Chondrocyte (in vitro differentiated cells): ENCODE results near the gene CITED2. TPM values are rescaled to one million over a fixed set of nuclear protein-coding genes. Genes with fewer than 3 reads are reported as not detected.
A peak's percentile ranks its signal among the peaks of the same experiment; 100 is the strongest.
"Not testable (repeated sequence)": the region's sequence is repeated elsewhere in the genome, so short reads cannot be mapped to it uniquely, and the experiment has no call there.

Experiments
- DNase-seq: peaks from one replicate; pipeline ENCODE4 v3.0.0; 2021; ENCODE audit warnings: mixed read lengths, low spot score
- H3K27ac Mint-ChIP-seq: one replicate; pipeline ENCODE4 v1.8.0; 2021; ENCODE audit warnings: mild to moderate bottlenecking, moderate library complexity, mixed read lengths; ENCODE audit not compliant: unreplicated experiment
- H3K27me3 Mint-ChIP-seq: 2 replicates; pipeline ENCODE4 v1.8.0; 2021; ENCODE audit warnings: low read depth, mixed read lengths
- H3K36me3 Mint-ChIP-seq: 2 replicates; pipeline ENCODE4 v1.8.0; 2021; ENCODE audit warnings: low read depth, mixed read lengths
- H3K4me1 Mint-ChIP-seq: 2 replicates; pipeline ENCODE4 v1.8.0; 2021; ENCODE audit warnings: low read depth, mild to moderate bottlenecking, mixed read lengths
- H3K4me3 Mint-ChIP-seq: one replicate; pipeline ENCODE4 v1.8.0; 2021; ENCODE audit warnings: mild to moderate bottlenecking, moderate library complexity, mixed read lengths; ENCODE audit not compliant: unreplicated experiment
- H3K9me3 Mint-ChIP-seq: 2 replicates; pipeline ENCODE4 v1.8.0; 2021; ENCODE audit warnings: low read depth, mixed read lengths
- CTCF ChIP-seq: fragments of 200-600 bp; sonication (generic); IDR thresholded peaks from 2 replicates; pipeline ENCODE4 v1.5.0; 2021; ENCODE audit warnings: antibody characterized with exemption, mild to moderate bottlenecking, moderate library complexity
- total RNA-seq: library from RNA; stranded (reverse); gene quantifications from 3 replicates; pipeline ENCODE4 v1.2.1, GENCODE V29; 2021

Gene CITED2
- total RNA-seq, 1 donor from 2014 or later = 233 TPM

GRCh38 chr6:139364982-139365379, 9.5 kb downstream of the CITED2 start:
- no peaks in the 10 kb centered on the region for H3K9me3 Mint-ChIP-seq
- H3K27ac Mint-ChIP-seq = no peak overlapping the region
- H3K4me3 Mint-ChIP-seq = no peak overlapping the region
- DNase-seq = no peak
- peaks cover 31% of the 10 kb centered on the region for H3K4me1 Mint-ChIP-seq
- no peaks in the 10 kb centered on the region for H3K36me3 Mint-ChIP-seq
- no peak for TF ChIP-seq CTCF
- no peaks in the 10 kb centered on the region for H3K27me3 Mint-ChIP-seq

- DNase-seq = no peak
- TF ChIP-seq CTCF = peak; percentile 95
- no peaks in the 10 kb centered on the region for H3K9me3 Mint-ChIP-seq
These were observed 10.0 kb downstream of the CITED2 start for GRCh38 chr6:139364302-139364981.

GRCh38 chr6:139363797-139364196, 10.7 kb downstream of the CITED2 start:
- H3K4me1 Mint-ChIP-seq = peaks cover 19% of the 10 kb centered on the region
- H3K36me3 Mint-ChIP-seq, DNase-seq, H3K27ac Mint-ChIP-seq, H3K27me3 Mint-ChIP-seq, H3K9me3 Mint-ChIP-seq, H3K4me3 Mint-ChIP-seq: not testable (repeated sequence)

More at GRCh38 chr6:139364302-139364981, 10.0 kb downstream of the CITED2 start:
- H3K27me3 Mint-ChIP-seq = no peaks in the 10 kb centered on the region
- peaks cover 25% of the 10 kb centered on the region for H3K4me1 Mint-ChIP-seq
- H3K27ac Mint-ChIP-seq = no peak overlapping the region
- no peaks in the 10 kb centered on the region for H3K36me3 Mint-ChIP-seq
- no peak overlapping the region for H3K4me3 Mint-ChIP-seq

GRCh38 chr6:139363123-139363522, 11.3 kb downstream of the CITED2 start:
- H3K27me3 Mint-ChIP-seq, DNase-seq, H3K4me3 Mint-ChIP-seq, H3K27ac Mint-ChIP-seq, H3K36me3 Mint-ChIP-seq, H3K9me3 Mint-ChIP-seq: not testable (repeated sequence)
- H3K4me1 Mint-ChIP-seq = peaks cover 12% of the 10 kb centered on the region

- Mint-ChIP-seq H3K4me1 (no peaks in the 10 kb centered on the region), H3K27ac (no peak overlapping the region), H3K9me3 (no peaks in the 10 kb centered on the region), H3K36me3 (no peaks in the 10 kb centered on the region), H3K4me3 (no peak overlapping the region), H3K27me3 (no peaks in the 10 kb centered on the region)
- DNase-seq = no peak
- TF ChIP-seq CTCF = no peak
These were observed 13.2 kb downstream of the CITED2 start for GRCh38 chr6:139361211-139361610.

- no peaks in the 10 kb centered on the region for H3K36me3 Mint-ChIP-seq
- no peak for TF ChIP-seq CTCF
- H3K4me3 Mint-ChIP-seq = no peak overlapping the region
These were observed 17.5 kb downstream of the CITED2 start for GRCh38 chr6:139356924-139357323.

More at GRCh38 chr6:139356924-139357323, 17.5 kb downstream of the CITED2 start:
- no peak for DNase-seq
- H3K27me3 Mint-ChIP-seq = no peaks in the 10 kb centered on the region
- peaks cover 11% of the 10 kb centered on the region for H3K9me3 Mint-ChIP-seq
- H3K27ac Mint-ChIP-seq = no peak overlapping the region
- no peaks in the 10 kb centered on the region for H3K4me1 Mint-ChIP-seq
